Measurements from ENCODE around the gene NHLRC4.

The NHLRC4 gene

GRCh38 chr16:556474-557173 lies 10.2 kb upstream of the NHLRC4 start:
- Mint-ChIP-seq H3K9me3 (no peaks in the 10 kb centered on the region), H3K4me1 (peaks cover 10% of the 10 kb centered on the region), H3K27ac (no peak overlapping the region), H3K36me3 (peaks cover 7% of the 10 kb centered on the region), H3K27me3 (peaks cover 29% of the 10 kb centered on the region), H3K4me3 (no peak overlapping the region)
- ATAC-seq: no peak

- Mint-ChIP-seq H3K9me3 (no peaks in the 10 kb centered on the region), H3K4me1 (peaks cover 10% of the 10 kb centered on the region), H3K27ac (no peak overlapping the region), H3K27me3 (peaks cover 35% of the 10 kb centered on the region), H3K4me3 (no peak overlapping the region), H3K36me3 (peaks cover 7% of the 10 kb centered on the region)
- ATAC-seq: no peak
Observed at GRCh38 chr16:557463-558297, 9.1 kb upstream of the NHLRC4 start.

DNA sequence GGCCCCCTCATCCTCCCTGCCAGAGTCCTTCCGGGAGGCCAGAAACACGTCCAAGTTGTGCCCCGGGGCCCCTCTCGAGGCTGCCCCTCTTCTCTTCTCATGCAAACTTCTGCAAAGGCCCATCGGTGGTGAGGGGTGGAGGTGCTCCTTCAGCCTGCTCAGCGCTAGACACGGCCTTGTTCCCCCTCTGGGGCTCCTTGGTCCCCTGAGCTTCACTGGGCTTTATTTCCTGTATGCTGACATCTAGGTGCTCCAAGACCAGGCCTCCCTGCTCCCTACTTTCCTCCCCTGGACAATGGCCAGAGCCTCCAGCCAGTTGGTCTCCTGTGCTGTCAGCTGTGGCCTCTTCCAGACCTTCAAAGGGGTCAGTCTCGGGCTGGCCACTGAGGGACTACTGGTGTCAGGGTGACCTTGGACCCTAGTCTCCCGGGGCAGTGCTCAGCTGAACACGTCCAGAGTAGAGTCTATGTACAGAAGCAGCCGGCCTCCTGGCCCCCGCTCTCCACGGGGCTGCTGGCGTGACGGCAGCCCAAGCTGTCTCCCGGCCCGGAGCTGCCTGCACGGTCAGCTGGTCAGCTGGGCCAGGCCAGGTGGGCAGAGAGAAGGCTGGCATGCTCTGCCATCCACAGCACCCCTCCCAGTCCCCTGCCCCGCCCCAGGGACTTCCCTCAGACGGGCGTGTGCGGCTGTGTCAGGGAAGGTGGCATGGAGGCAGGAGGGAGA lies 8.3 kb upstream of the NHLRC4 start:
- Mint-ChIP-seq H3K4me3 (no peak overlapping the region), H3K36me3 (peaks cover 7% of the 10 kb centered on the region), H3K27me3 (peaks cover 38% of the 10 kb centered on the region), H3K4me1 (peaks cover 10% of the 10 kb centered on the region), H3K27ac (no peak overlapping the region), H3K9me3 (no peaks in the 10 kb centered on the region)
- ATAC-seq: no peak

- Mint-ChIP-seq H3K4me1 (peaks cover 10% of the 10 kb centered on the region), H3K27ac (no peak overlapping the region), H3K9me3 (no peaks in the 10 kb centered on the region), H3K27me3 (peaks cover 38% of the 10 kb centered on the region), H3K4me3 (no peak overlapping the region), H3K36me3 (peaks cover 7% of the 10 kb centered on the region)
- ATAC-seq: no peak
Observed at GRCh38 chr16:559021-559380, 7.8 kb upstream of the NHLRC4 start.

GRCh38 chr16:559411-560203 lies 7.2 kb upstream of the NHLRC4 start:
- Mint-ChIP-seq H3K36me3 (peaks cover 2% of the 10 kb centered on the region), H3K27me3 (peaks cover 38% of the 10 kb centered on the region), H3K9me3 (no peaks in the 10 kb centered on the region)

DNA sequence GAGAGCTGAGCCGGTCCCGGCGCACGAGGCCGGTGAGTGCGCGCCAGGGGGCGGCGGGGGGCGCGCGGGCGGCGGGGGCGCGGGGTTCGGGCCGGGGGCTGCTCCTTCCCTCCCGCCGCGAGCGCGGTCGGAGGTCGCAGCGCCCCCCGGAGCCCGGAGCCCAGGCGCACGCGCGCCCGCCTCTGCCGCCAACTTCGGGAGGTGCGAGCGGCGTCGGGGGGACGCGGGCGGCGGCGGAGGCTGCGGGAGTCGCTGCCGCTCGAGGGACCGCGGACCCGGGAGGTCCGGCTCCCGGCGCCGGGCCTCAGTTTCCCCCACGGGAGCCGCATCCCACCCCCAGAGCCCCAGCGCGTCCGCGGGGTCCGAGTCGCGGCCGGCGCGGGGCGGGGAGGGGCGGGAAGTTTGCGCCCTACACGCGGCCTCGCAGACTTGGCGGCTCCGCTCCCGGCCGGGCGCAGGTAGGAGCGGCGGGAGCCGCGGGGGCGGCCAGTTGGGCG lies 6.6 kb upstream of the NHLRC4 start, which contains the start of gene PRR35:
Gene PRR35 (plus strand): TSS at position 191 of the 497 bp plus-strand sequence. CDS start 2,901 bp downstream, outside the sequence.
- no peaks in the 10 kb centered on the region for H3K36me3 Mint-ChIP-seq
- peaks cover 10% of the 10 kb centered on the region for H3K4me1 Mint-ChIP-seq
- no peak within 1 kb of the TSS for H3K27ac Mint-ChIP-seq
- H3K9me3 Mint-ChIP-seq: no peaks in the 10 kb centered on the region
- peak within 1 kb of the TSS; percentile 31 for H3K4me3 Mint-ChIP-seq
- peaks cover 38% of the 10 kb centered on the region for H3K27me3 Mint-ChIP-seq
- ATAC-seq: no peak

More at GRCh38 chr16:559411-560203, 7.2 kb upstream of the NHLRC4 start:
- H3K4me1 Mint-ChIP-seq: peaks cover 10% of the 10 kb centered on the region
- no peak overlapping the region for H3K27ac Mint-ChIP-seq
- ATAC-seq: no peak
- peak overlapping the region; percentile 31 for H3K4me3 Mint-ChIP-seq

GRCh38 chr16:560701-561412 lies 5.9 kb upstream of the NHLRC4 start:
- Mint-ChIP-seq H3K4me1 (peaks cover 10% of the 10 kb centered on the region), H3K36me3 (no peaks in the 10 kb centered on the region)
- no peak for ATAC-seq

GRCh38 chr16:561413-561794 lies 5.4 kb upstream of the NHLRC4 start:
- Mint-ChIP-seq H3K27ac (no peak overlapping the region), H3K27me3 (peaks cover 38% of the 10 kb centered on the region), H3K9me3 (no peaks in the 10 kb centered on the region), H3K4me1 (peaks cover 13% of the 10 kb centered on the region), H3K36me3 (no peaks in the 10 kb centered on the region), H3K4me3 (no peak overlapping the region)
- ATAC-seq: no peak

More at GRCh38 chr16:560701-561412, 5.9 kb upstream of the NHLRC4 start:
- peaks cover 38% of the 10 kb centered on the region for H3K27me3 Mint-ChIP-seq
- no peak overlapping the region for H3K27ac Mint-ChIP-seq
- H3K4me3 Mint-ChIP-seq: no peak overlapping the region
- no peaks in the 10 kb centered on the region for H3K9me3 Mint-ChIP-seq

DNA sequence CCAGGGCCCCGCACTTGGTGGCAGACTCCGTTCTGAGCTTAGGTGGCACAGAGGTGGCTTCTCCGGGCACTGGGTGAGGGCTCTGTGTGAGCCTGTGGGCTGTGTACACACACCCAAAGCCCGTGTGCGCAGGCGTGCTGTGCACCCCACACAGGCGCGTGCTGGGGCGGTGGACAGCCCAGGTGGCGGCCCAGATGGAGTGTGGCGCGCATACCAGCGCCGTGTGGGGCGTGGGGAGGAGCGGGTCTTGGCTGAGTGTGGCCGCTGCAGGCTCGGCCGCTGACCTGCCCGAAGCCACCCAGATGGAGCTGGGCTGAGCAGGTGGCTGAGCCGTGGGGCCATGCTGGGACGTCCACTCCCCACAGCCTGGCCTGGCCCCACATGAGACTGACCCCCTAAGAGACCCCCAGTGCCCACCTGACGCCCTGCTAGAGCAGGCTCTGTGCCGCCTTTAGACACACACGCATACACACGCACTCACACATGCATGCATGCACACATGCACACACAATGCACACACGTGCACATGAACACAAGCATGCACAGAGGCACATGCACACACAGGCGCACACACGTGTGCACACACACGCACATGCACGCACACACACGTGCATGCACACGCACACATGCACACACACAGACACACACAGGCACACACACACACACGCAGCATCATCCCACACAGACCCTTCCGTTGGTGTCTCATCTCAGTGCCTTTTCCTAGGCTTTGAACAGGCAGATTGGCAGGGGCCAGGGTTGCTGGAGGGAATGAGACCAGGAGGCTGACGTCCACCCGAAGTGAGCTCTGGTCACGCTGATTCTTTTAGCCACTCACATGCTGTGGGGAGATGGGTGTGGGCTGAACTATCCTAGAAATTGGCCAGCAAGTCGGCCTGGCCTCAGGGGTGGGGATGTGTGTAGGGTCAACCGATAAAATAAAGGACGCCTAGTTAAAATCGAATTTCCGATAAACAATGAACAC lies 4.6 kb upstream of the NHLRC4 start:
- Mint-ChIP-seq H3K27me3 (peaks cover 32% of the 10 kb centered on the region), H3K9me3 (no peaks in the 10 kb centered on the region), H3K4me1 (peaks cover 21% of the 10 kb centered on the region), H3K4me3 (no peak overlapping the region), H3K27ac (no peak overlapping the region), H3K36me3 (no peaks in the 10 kb centered on the region)
- ATAC-seq: no peak

DNA sequence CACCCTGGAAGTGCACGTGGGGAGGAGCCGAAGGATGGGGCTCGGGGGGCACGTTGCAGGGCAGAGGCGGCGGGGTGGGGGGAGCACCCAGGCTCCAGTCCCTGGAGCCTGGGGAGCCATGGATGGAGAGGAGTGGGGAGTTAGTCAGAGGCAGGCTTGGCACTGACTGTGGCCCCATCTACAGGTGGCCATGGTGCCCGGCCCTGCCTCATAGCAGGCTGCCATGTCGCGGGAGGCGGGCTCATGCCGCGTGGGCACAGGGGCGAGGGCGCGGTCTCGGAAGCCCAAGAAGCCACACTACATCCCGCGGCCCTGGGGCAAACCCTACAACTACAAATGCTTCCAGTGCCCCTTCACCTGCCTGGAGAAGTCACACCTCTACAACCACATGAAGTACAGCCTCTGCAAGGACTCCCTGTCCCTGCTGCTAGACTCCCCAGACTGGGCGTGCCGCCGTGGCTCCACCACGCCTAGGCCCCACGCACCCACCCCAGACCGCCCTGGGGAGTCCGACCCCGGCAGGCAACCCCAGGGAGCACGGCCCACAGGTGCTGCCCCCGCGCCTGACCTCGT lies 3.6 kb upstream of the NHLRC4 start:
- Mint-ChIP-seq H3K27me3 (peaks cover 23% of the 10 kb centered on the region), H3K4me1 (peaks cover 21% of the 10 kb centered on the region), H3K9me3 (no peaks in the 10 kb centered on the region), H3K4me3 (no peak overlapping the region), H3K36me3 (no peaks in the 10 kb centered on the region), H3K27ac (no peak overlapping the region)
- no peak for ATAC-seq

- Mint-ChIP-seq H3K4me1 (peaks cover 22% of the 10 kb centered on the region), H3K4me3 (no peak overlapping the region), H3K9me3 (no peaks in the 10 kb centered on the region), H3K27ac (no peak overlapping the region), H3K27me3 (peaks cover 9% of the 10 kb centered on the region), H3K36me3 (no peaks in the 10 kb centered on the region)
- no peak for ATAC-seq
Observed at GRCh38 chr16:564690-565418, 2.0 kb upstream of the NHLRC4 start.

DNA sequence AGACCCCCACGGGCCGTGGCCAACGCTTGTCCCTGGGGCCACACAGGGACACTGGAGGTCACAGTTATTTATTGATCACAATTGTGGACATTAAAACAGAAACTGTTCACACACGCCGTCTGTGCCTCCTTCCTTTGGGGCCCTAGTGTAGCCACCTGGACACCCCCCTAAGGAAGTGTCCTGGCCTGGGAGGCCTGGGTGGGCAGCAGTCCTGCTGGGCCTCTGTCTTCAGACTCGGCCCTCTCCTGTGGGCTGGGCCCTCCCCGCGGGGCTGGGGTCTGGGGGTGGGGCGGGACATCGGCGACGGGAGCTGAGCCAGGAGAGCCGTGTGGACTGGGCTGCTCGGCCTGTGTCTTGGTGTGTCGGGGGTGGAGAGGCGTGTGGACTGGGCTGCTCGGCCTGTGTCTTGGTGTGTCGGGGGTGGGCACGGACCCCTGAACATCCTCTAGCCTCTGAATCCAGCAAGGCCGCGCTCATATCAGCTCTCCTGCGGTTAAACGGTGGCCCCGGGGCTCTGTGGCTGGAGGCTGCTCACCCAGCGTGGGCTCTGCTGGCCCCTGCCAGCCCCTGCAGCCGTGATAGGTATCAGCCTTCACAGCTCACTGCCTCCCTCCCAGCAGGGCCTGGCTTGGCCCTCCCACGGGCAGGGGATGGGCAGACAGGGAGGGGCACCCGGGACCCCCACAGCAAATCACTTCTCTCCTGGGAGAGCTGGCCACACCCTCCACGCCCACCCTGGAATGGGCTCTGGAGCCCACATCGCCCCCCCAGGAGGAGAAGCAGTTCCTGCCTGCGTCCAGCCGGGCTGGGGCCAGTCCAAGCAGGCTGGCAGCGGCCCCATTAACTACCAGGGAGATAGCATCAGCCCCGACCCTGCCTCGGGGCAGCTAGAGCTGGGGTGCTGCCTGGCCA lies 1.1 kb upstream of the NHLRC4 start:
- Mint-ChIP-seq H3K4me1 (peaks cover 26% of the 10 kb centered on the region), H3K9me3 (no peaks in the 10 kb centered on the region), H3K27ac (peak overlapping the region; percentile 92), H3K4me3 (no peak overlapping the region), H3K36me3 (no peaks in the 10 kb centered on the region), H3K27me3 (peaks cover 9% of the 10 kb centered on the region)
- ATAC-seq: no peak

All from stimulated activated memory B cell treated with anti-CD40 and anti-IgM and Interleukin-4, amounts not matched to agents 10 μg/mL and 1 μg/mL and 100 μg/mL, for 72 hours (primary cell).